T-helper 2 cell treated with Interferon-gamma antibody and Interleukin-4, amounts not matched to agents 100 ng/mL and 5 ng/mL, for 36 hours (primary cell): ENCODE data around the gene ADSS1. TPM values are rescaled to one million over a fixed set of nuclear protein-coding genes. Genes with fewer than 3 reads are reported as not detected.
"Not testable (repeated sequence)": the region's sequence is repeated elsewhere in the genome, so short reads cannot be mapped to it uniquely, and the experiment has no call there.

Experiments
- intact Hi-C: fragments of 100-400 bp; cut with micrococcal nuclease; formaldehyde crosslinking; loops from one replicate; pipeline ENCODE4 v1.15.1; 2023
- total RNA-seq: library from RNA; stranded (reverse); gene quantifications from 2 replicates; pipeline ENCODE4 v1.2.3, GENCODE V29; 2022

Gene ADSS1
- total RNA-seq, 1 donor from 2014 or later = 1.0 TPM

- intact Hi-C loops = no loop called here
Observed at GRCh38 chr14:104714066-104714465, 10.0 kb upstream of the ADSS1 start.

DNA sequence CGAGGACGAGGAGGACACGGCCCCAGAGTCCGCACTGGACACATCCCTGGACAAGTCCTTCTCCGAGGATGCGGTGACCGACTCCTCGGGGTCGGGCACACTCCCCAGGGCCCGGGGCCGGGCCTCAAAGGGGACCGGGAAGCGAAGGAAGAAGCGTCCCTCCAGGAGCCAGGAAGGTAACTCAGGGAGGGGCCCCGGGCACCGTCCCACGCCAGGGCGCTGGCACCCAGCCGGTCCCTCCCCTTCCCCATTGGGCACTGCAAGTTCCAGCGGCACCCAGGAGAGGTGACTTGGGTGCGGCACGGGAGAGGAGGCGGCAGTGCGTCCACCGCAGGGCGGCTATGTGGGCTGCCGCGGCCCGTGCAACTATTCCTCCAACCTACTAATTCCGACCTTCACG lies 9.3 kb upstream of the ADSS1 start:
- intact Hi-C loops = no loop called here

DNA sequence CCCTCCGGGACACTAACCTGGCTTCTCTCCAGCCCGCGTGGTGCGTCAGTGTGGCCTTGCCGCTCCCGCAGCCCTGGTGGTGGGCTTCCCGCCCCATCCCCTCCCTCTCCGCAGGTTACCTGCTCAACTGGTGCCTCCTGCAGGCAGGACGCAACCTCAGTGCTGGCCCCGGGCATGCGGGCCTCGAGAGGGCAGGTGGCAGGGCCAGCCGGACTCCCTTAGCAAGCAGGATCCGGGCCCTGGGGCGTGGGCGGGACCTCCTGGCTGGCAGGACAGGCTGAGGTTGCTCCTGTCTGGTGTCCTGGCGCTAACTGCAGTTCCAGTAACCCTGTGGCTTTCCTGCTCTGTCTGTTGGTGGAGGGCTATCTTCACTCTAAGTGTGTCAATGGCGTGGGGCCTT lies 8.6 kb upstream of the ADSS1 start:
- intact Hi-C loops = no loop called here

DNA sequence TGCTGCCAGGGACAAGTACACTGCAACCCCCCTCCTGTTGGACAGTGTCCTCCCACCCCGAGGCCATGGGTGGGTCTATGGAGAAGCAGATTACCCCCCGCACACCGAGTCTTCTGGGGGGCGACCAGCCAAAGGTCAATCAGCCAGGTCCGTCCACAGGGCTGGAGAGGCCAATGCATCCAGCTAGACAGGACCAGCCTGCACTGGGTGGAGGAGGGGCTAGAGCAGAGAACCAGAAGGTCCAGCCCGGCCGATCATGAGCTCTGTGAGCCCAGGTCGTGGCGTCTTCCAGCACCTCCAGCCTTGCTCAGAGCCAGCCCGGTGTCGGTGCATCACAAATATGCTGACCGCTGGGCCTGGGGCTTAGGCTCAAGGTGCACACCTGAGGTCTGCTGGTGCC lies 8.2 kb upstream of the ADSS1 start:
- intact Hi-C loops = no loop called here

GRCh38 chr14:104717137-104717536 lies 6.9 kb upstream of the ADSS1 start:
- intact Hi-C loops = no loop called here

- intact Hi-C loops = no loop called here
Observed at GRCh38 chr14:104717646-104718045, 6.4 kb upstream of the ADSS1 start.

- intact Hi-C loops = no loop called here
Observed at GRCh38 chr14:104718147-104718546, 5.9 kb upstream of the ADSS1 start.

DNA sequence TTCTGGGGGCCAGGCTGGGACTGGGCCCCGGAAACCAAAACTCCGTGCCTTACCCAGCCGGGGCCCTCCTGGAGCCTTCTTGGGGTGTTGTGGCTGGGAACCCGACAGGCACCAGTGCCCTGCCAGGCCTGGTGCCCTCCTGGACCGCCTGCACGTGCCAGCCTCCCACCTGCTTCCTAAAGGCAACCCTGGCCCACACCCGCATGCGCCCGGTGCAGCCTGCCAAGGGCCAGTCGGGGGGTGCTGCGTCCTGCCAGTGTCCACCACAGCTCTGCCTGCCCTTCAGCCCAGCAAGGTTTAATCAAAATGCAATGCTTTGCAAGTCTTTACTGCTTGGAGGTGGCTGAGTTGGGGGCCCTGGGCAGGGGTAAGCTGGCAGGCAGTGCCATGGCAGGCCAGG lies 5.2 kb upstream of the ADSS1 start:
- intact Hi-C loops = no loop called here

DNA sequence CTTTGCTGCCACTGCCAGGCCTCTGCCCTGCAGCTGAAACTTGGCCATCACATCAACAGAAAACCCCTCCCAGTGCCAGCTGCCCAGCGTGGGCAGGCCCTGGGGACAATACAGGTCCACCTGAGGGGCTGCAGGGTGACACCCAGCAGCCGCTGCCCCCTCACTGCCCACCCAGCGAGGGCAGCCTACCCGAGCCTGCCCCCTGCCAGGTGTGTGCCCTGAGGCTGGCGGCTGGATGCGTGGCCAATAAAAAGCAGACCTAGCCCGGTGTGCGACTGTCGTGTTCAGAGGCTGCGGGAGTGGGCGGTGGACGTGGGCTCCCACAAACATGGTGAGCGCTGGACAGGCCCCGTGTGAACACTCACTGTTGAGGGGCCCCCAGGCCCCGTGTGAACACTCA lies 4.7 kb upstream of the ADSS1 start:
- intact Hi-C loops = no loop called here

- intact Hi-C loops = no loop called here
Observed at GRCh38 chr14:104721505-104722431, 2.3 kb upstream of the ADSS1 start.

DNA sequence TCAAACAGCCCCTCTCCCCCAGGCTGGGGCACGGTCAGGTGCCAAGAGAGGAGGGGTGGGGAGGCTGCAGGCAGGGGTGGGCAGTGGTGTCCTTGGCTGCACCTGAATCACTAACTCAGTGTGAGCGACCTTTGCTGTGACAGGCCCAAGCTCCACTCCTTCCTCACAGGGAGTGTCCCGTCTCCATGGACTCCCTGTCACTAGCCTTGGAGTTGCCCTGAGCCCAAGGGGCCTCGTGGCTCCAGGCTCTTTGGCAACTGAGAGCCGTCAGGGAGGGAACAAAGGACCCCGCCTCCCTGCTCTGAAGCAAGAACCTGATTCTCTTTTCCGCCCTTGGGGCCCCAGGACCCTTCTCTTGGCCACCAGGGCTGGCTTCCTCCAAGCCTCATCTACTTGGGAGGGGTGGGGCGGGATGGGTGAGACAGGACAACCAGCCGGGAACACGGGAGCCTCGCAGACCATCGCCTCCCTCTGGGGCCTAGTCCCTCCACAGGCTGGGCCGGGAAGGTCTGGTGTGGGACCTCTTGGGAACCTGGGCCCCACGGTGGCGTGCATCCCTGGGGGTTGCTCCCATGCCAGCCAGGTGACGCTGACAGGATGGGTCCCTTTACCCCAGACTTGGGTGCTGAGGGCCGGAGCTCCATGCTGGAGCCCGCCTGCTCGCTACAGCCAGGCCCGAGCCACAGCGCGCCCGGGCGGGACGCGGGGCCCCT lies 935 bp upstream of the ADSS1 start:
- intact Hi-C loops = no loop called here

DNA sequence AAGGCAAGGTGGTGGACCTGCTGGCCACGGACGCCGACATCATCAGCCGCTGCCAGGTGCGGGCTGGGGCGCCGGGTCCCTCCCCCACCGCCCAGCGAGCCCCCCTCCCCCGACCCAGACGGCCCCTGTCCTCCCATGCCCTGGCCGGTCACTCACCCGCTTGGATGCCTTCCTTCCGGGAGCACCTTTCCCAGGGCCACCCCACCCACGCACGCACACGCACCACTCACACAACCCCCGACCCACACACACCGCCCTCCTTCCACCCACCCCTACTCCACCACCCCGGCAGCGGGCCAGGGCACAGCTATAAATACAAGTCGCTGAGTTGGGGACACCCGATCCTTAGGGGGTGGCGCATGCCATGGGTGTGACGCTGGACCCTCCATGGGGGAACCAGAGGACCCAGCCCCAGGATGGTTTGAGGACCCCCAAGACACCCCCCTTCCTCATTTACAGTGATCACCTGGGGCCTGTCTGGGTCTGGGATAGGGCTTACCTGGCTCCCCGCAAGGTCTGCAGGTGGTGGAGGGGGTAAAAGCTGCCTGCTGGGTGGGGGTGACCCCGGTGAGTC lies 465 bp downstream of the ADSS1 start:
- intact Hi-C loops = loop anchor here (2.0 kb wide), 1 partner anchor 28 kb away; the partner anchor contains the start of gene SIVA1

DNA sequence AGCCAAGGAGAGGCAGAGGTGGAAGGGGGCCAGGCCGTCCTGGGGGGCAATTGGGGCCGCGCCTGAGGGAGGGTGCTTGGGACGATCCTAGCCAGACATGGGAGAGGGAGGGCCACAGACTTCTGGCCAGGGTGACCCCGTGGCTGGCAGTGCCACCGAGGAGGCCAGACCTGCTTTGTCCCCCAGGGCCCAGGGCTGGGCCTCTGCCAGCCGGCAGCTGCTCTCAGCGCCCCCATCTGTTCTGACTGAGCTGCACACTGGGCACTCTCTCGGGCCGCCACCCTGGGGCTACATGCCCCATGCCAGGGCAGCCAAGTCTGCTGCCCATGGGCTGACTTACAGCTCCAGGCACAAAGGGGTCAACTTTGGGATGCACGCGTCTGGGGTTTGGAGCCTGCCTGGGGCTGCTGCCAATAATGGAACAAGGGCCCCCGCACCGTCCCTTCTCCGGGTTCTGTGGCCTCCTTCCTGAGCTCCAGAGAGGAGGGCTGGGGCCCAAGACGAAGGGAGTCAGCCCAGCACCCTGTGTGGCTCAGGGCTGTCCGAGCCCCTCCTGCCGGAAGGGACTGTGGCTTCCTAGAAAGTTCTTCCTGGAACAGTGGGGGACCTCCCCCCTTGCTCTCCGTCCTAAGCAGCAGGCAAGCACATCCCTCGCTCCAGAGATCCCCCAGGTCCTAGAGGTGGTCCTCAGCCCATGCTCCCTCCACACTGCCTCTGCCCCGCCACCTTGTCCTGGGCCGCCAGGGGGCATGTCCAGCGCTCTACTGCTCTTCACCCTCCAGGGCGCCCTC lies 1.1 kb downstream of the ADSS1 start:
- intact Hi-C loops = loop anchor here (2.0 kb wide), 1 partner anchor 28 kb away; the partner anchor contains the start of gene SIVA1

DNA sequence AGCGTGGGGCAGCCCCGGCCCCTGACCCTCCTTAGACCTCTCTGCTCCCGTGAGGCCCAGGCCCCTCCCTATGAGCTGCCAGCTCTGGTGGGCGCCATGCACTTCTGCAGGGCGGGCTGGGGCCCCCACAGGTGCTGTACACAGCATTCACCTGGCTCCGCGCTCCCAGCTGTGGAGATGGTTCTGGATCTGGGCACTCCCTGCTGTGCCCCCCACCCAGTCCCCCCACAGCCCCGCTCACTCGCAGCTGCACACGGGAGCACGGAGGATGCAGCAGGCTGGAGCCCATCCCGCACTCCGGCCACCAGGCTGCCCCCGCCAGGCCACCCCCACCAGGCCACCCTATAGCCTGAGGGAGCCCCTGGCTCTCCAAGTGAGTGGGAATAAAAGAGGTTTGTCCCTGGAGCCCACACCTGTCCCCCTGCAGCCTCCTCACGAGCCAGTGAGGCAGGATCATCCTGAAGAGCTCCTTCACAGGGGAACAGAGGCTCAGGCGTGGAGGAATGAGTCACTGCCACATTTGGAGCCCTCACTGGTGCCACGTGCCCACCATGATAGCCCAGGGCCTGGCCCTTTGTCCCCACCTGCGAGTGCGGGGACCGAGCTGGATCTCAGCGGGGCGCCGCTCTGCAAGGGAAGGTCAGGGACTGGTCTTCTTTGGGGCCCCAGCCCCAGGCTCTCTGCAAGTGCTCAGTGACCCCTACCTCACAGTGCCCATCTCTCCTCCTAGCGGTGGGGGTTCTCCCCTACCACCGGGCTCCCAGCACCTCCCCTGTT lies 1.9 kb downstream of the ADSS1 start:
- intact Hi-C loops = loop anchor here (2.0 kb wide), 1 partner anchor 27 kb away; the partner anchor contains the start of gene SIVA1

GRCh38 chr14:104726600-104727451 lies 2.8 kb downstream of the ADSS1 start:
- intact Hi-C loops = no loop called here

GRCh38 chr14:104728631-104729030 lies 4.6 kb downstream of the ADSS1 start:
- intact Hi-C loops = no loop called here

DNA sequence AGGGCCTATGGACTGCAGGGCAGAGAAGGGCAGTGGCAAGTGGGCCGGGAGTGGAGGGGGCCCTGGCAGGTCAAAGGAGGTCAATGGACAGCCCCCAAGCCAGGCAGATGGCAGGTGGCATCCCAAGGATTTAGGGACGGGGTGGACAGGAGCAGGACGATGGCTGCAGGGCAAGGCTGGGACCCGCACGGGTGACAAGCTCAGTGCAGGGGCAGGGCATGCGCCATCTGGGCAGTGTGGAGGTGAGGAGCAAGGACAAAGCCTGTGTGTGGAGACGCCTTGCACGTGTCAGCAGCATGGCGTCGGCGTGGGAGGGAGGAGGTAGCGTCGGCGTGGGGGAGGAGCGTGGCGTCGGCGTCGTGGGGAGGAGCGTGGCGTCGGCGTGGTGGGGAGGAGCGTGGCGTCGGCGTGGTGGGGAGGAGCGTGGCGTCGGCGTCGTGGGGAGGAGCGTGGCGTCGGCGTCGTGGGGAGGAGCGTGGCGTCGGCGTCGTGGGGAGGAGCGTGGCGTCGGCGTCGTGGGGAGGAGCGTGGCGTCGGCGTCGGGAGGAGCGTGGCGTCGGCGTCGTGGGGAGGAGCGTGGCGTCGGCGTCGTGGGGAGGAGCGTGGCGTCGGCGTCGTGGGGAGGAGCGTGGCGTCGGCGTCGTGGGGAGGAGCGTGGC lies 5.3 kb downstream of the ADSS1 start:
- intact Hi-C loops = not testable (repeated sequence)

GRCh38 chr14:104729835-104730181 lies 5.8 kb downstream of the ADSS1 start:
- intact Hi-C loops = no loop called here

DNA sequence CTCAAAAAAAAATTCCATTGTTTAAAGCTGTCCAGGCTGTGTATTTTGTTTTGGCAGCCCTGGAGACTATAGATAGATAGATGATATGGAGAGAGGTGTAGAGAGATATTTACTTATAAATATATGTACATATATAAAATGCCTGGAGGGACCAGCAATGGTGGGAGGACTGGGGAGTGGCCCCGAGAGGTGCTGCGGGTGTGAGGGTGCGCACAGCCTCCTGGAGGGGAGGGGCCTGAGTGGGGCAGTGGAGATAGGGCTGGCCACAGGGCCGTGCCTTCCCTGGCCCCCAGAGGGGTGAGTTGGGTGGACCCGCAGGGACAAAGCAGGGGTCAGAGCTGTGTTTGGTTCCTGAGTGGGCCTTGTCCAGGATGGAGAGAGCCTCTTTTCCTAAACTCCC lies 6.5 kb downstream of the ADSS1 start:
- intact Hi-C loops = no loop called here
